Endothelial cell of umbilical vein (primary cell): ENCODE results near the gene FANCC.

Experiments used
- JUN ChIP-seq: IDR thresholded peaks from 2 replicates; pipeline ENCODE4 v1.6.1; 2011; ENCODE audit warnings: borderline replicate concordance, low read depth; ENCODE audit not compliant: insufficient read length, insufficient read depth
- POLR2A ChIP-seq: IDR thresholded peaks from 2 replicates; pipeline ENCODE4 v1.6.1; 2012; ENCODE audit warnings: low read depth, mild to moderate bottlenecking, control low read depth, low read length
- POLR2AphosphoS5 ChIP-seq: IDR thresholded peaks from 2 replicates; pipeline ENCODE4 v1.6.1; 2012; ENCODE audit warnings: low read depth, mild to moderate bottlenecking, control low read depth, low read length, moderate library complexity; ENCODE audit not compliant: insufficient read depth
- TF ChIP-seq, protein P1 (sequence below), 2 donors: IDR thresholded peaks; 1 replicate in 1 of 2; 2 replicates in 1 of 2; pipeline ENCODE4 v1.5.1; 2011; ENCODE audit warnings: low read length in 2 of 2, mild to moderate bottlenecking in 2 of 2, moderate library complexity in 2 of 2, control low read depth in 1 of 2, inconsistent platforms in 1 of 2, low read depth in 1 of 2; ENCODE audit not compliant: insufficient read depth in 1 of 2; ENCODE audit errors: extremely low read depth in 1 of 2

DNA sequence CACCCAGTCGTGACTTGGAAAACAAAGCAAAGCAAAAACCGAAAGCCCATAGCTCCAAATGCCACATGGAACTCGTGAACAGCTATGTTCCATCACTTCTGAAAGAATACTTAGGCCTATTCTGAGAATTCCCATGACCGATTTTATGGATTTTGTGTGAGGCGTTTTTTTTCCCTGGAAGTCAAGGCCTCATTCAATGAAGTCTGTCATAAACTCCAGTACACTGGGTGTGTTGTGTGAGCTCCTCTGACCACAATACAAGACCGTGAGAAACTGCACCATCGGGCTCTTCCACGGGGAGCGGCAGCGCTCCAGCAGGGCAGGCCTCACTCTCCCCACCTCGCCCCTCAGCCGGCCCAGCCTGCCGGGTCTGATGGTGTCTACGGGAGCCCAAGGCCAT is 209.5 kb downstream of the FANCC start:
- TF ChIP-seq, protein P1, sequence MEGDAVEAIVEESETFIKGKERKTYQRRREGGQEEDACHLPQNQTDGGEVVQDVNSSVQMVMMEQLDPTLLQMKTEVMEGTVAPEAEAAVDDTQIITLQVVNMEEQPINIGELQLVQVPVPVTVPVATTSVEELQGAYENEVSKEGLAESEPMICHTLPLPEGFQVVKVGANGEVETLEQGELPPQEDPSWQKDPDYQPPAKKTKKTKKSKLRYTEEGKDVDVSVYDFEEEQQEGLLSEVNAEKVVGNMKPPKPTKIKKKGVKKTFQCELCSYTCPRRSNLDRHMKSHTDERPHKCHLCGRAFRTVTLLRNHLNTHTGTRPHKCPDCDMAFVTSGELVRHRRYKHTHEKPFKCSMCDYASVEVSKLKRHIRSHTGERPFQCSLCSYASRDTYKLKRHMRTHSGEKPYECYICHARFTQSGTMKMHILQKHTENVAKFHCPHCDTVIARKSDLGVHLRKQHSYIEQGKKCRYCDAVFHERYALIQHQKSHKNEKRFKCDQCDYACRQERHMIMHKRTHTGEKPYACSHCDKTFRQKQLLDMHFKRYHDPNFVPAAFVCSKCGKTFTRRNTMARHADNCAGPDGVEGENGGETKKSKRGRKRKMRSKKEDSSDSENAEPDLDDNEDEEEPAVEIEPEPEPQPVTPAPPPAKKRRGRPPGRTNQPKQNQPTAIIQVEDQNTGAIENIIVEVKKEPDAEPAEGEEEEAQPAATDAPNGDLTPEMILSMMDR (IDR thresholded peaks at IDR 0.05; ENCODE audit: extremely low read depth in 1 of 2, insufficient read depth in 1 of 2, low read depth in 1 of 2, low read length in 2 of 2): no peak
- no peak for TF ChIP-seq POLR2AphosphoS5
- no peak for TF ChIP-seq JUN
- TF ChIP-seq POLR2A: no peak
